ENCODE results near the gene TNMD. TPM values are rescaled to one million over a fixed set of nuclear protein-coding genes. Genes with fewer than 3 reads are reported as not detected.

TNMD gene
- total RNA-seq, 1 donor from 2014 or later: not detected

DNA sequence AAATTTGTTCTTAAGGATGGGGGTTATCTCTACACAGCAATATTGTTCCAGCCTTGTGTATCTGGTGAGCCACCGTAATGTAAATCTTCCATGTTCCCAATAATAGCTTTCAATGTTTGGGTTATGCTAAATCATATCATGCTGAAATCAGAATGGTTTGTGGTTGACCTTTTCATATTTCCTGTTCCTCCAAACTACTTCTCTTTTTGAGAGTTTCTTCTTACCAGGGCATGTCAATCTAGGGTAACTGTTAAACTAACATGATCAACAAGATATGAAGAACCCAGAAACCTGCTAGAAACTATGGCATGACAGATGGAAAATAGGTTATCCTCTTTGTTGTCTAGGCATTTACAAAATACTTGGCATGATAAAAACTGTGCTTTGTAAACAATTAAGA lies 22.0 kb downstream of the TNMD start:
- no peaks in the 10 kb centered on the region for H3K9me3 ChIP-seq
- intact Hi-C loops (cut with DNase I): no loop called here
- DNase-seq (ENCODE audit: extremely low spot score in 2 of 2): no peak

GRCh38 chrX:100609591-100609990 lies 24.9 kb downstream of the TNMD start:
- Histone ChIP-seq H3K4me3 (no peak overlapping the region), H3K9me3 (no peaks in the 10 kb centered on the region), H3K4me1 (no peaks in the 10 kb centered on the region), H3K27ac (no peak overlapping the region), H3K27me3 (no peaks in the 10 kb centered on the region), H3K36me3 (no peaks in the 10 kb centered on the region)
- TF ChIP-seq CTCF (IDR thresholded peaks at IDR 0.05): no peak
- TF ChIP-seq POLR2AphosphoS5 (IDR thresholded peaks at IDR 0.05; ENCODE audit: insufficient read depth in 1 of 2, low read depth in 1 of 2): no peak
- no peak for TF ChIP-seq POLR2A (IDR thresholded peaks at IDR 0.05)
- intact Hi-C loops (cut with DNase I): no loop called here
- no peak for DNase-seq (ENCODE audit: extremely low spot score in 2 of 2)

More for the DNA sequence above, 22.0 kb downstream of the TNMD start:
- no peaks in the 10 kb centered on the region for H3K36me3 ChIP-seq
- no peak overlapping the region for H3K27ac ChIP-seq
- H3K27me3 ChIP-seq: no peaks in the 10 kb centered on the region
- H3K4me1 ChIP-seq: no peaks in the 10 kb centered on the region
- H3K4me3 ChIP-seq: no peak overlapping the region
- no peak for TF ChIP-seq POLR2A (IDR thresholded peaks at IDR 0.05)
- no peak for TF ChIP-seq POLR2AphosphoS5 (IDR thresholded peaks at IDR 0.05; ENCODE audit: insufficient read depth in 1 of 2, low read depth in 1 of 2)
- no peak for TF ChIP-seq CTCF (IDR thresholded peaks at IDR 0.05)

DNA sequence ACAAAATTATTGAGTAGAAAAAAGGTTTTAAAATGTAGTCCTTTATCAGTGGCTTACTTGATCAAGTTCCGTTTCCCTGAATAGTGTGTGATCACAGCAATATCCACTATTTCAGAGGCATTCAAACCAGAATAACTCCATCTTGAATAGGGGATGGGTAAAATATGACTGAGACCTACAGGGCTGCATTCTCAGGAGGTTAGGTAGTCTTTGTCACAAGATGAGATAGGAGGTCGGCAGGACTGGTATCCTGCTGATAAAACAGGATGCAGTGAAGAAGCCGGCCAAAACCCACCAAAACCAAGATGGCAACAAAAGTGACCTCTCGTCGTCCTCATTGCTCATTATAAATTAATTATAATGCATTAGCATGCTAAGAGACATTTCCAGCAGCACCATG lies 27.2 kb downstream of the TNMD start:
- intact Hi-C loops (cut with DNase I): no loop called here
- Histone ChIP-seq H3K36me3 (no peaks in the 10 kb centered on the region), H3K4me3 (no peak overlapping the region), H3K4me1 (no peaks in the 10 kb centered on the region), H3K9me3 (no peaks in the 10 kb centered on the region), H3K27me3 (no peaks in the 10 kb centered on the region), H3K27ac (no peak overlapping the region)
- TF ChIP-seq POLR2A (IDR thresholded peaks at IDR 0.05): no peak
- no peak for TF ChIP-seq POLR2AphosphoS5 (IDR thresholded peaks at IDR 0.05; ENCODE audit: insufficient read depth in 1 of 2, low read depth in 1 of 2)
- no peak for TF ChIP-seq CTCF (IDR thresholded peaks at IDR 0.05)
- no peak for DNase-seq (ENCODE audit: extremely low spot score in 2 of 2)

DNA sequence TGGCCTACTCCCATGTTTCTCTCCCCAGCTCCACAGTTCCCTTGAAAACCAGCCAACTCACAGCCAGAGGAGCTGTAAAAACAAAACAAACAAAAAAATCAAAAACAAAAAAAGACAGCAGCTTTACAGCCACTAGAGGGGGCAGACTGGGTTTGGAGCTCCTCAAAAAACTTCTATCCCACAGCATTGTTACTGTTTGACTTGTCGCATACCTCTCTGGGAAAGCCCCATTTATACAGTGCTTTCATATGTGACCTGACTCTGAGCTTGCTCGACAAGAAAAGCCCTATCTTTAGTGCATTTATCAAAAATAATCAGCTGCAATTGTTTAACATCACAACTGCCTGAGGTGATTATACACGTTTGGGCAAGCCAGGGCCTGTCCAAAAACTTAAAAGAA lies 30.3 kb downstream of the TNMD start:
- H3K4me3 ChIP-seq: no peak overlapping the region
- no peak overlapping the region for H3K27ac ChIP-seq
- DNase-seq (ENCODE audit: extremely low spot score in 2 of 2): no peak
- H3K36me3 ChIP-seq: no peaks in the 10 kb centered on the region
- intact Hi-C loops (cut with DNase I): no loop called here
- TF ChIP-seq CTCF (IDR thresholded peaks at IDR 0.05): peak in 1 of 3 experiments; percentile 26
- TF ChIP-seq POLR2A (IDR thresholded peaks at IDR 0.05): no peak
- TF ChIP-seq POLR2AphosphoS5 (IDR thresholded peaks at IDR 0.05; ENCODE audit: insufficient read depth in 1 of 2, low read depth in 1 of 2): no peak
- H3K27me3 ChIP-seq: no peaks in the 10 kb centered on the region
- no peaks in the 10 kb centered on the region for H3K9me3 ChIP-seq
- H3K4me1 ChIP-seq: no peaks in the 10 kb centered on the region

DNA sequence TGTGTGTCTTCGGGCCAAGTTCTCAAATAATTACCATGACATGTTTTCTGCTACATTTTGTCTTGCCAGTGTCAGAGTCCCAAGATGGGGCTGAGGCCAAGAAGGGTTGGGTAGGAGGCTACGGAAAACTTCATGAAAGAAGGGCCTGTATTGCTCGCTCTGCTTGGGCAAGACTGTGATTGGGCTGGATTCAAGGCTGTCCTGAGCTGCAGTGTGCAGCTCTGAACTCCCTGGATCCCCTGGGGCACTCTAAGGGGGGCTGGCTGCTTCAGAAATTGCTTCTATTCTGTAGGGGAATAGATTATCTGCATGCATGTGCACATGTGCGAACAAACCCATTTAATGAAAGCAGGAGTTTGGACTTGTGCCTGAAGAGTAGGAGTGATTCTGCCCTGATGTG lies 38.3 kb downstream of the TNMD start:
- no peak for TF ChIP-seq POLR2A (IDR thresholded peaks at IDR 0.05)
- TF ChIP-seq CTCF (IDR thresholded peaks at IDR 0.05): no peak
- no peak for TF ChIP-seq POLR2AphosphoS5 (IDR thresholded peaks at IDR 0.05; ENCODE audit: insufficient read depth in 1 of 2, low read depth in 1 of 2)
- Histone ChIP-seq H3K9me3 (no peaks in the 10 kb centered on the region), H3K36me3 (no peaks in the 10 kb centered on the region), H3K27ac (no peak overlapping the region), H3K4me3 (no peak overlapping the region), H3K27me3 (no peaks in the 10 kb centered on the region), H3K4me1 (no peaks in the 10 kb centered on the region)
- no peak for DNase-seq (ENCODE audit: extremely low spot score in 2 of 2)
- intact Hi-C loops (cut with DNase I): no loop called here

All from vagina (tissue), 2 donors.